Activated gamma-delta T cell treated with anti-CD3 and anti-CD28 coated beads, Interleukin-2, amount 50 U/mL, for 16 hours (primary cell): ENCODE measurements around the gene MEOX1.

Experiments used
- DNase-seq: peaks from one replicate; pipeline ENCODE4 v3.0.0-alpha.2; 2020; ENCODE audit warnings: low read depth

The MEOX1 gene

GRCh38 chr17:43655693-43656255, 5.9 kb downstream of the MEOX1 start:
- DNase-seq = no peak

- DNase-seq = no peak
Measured at GRCh38 chr17:43652124-43652480, 9.6 kb downstream of the MEOX1 start.

GRCh38 chr17:43650471-43650870, 11.3 kb downstream of the MEOX1 start:
- no peak for DNase-seq

DNA sequence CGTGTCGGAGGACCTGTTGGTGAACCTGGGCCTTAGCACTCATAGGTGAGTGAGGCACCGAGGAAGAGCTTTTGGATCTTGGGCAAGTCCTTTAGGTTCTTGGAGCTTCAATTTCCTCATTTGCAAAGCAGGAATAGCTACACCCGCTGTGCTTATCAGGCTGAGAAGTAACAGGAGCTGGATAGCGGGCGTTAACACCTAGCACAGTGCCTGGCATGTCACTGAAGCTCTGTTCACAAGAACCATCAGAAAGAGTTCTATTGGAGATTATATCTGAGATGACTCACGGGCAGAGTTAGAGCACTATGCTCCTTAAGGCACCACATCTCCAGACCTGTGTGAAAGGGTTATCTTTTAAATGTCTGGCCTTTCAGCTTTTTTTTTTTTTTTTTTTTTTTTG, 12.8 kb downstream of the MEOX1 start:
- no peak for DNase-seq

GRCh38 chr17:43645765-43646481, 15.8 kb downstream of the MEOX1 start:
- no peak for DNase-seq

DNA sequence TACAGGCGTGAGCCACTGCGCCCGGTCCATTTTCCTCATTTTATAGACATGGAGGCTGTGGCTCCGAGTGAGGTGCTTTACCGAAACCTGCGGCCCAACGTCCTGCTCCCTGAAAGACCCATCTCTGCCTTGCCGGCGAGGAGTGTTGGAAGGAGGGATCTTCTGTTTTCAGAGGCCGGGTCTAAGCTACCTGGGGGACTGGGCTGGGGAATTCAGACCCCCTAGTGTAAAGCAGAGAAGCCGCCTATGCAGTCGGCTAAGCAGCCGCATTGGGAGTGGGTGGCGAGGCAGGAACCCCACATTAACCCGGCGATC, 16.3 kb downstream of the MEOX1 start:
- no peak for DNase-seq

DNA sequence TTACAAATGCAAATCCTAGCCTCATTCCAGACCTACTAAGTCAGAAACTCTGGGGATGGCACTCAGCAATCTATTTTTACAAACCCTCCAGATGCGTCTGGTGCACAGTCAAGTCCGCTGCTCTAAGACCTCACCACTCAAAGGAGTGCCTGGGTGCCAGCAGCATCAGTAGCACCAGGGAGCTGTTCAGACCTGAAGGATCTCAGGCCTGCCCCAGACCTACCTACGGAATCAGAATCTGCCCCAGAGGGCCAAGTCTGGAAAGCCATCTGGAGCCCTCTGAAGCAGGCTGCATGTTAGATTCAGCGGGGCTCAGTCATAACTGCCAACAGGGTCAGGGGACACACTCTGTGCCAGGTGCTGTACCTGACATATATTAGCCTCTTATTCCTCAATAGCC, 17.6 kb downstream of the MEOX1 start:
- DNase-seq = no peak

- DNase-seq = no peak
Measured at GRCh38 chr17:43641416-43641815, 20.3 kb downstream of the MEOX1 start.

DNA sequence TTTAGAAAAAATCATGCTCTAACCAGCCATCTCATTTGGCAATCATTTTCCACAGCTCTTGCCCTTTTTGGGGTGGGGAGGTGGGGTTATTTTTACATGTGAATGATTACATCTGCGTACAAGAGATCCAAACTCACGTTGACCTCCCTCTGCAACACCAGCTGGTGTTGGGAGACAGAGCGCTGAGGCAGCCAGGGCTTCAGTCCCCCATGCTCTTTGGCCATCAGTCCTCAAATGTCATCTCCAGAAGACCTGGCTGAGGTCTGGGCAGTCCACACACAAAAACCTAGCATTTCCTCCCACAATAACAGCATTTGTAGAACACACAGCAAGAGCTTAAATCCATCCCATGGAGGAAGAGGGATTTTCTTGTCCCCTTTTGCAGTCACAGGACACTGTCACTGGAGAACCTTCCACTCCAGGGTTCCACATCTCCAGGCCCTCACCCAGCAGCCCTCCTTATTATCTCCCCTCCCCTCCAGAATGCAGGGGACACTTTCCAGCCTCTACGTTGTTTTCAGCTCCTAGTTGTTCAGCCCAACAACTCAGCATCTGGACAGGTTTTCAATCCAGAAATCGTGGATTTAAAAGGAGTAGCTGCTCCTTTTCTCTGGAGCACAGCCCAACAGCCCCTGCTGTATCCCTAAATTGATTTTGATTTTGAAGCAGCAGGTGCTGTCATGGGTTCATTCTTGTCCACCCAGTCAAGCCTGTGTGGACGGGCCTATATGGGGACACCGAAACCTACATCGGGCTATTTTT, 21.1 kb downstream of the MEOX1 start:
- DNase-seq = no peak

GRCh38 chr17:43637563-43638323, 24.0 kb downstream of the MEOX1 start:
- no peak for DNase-seq

DNA sequence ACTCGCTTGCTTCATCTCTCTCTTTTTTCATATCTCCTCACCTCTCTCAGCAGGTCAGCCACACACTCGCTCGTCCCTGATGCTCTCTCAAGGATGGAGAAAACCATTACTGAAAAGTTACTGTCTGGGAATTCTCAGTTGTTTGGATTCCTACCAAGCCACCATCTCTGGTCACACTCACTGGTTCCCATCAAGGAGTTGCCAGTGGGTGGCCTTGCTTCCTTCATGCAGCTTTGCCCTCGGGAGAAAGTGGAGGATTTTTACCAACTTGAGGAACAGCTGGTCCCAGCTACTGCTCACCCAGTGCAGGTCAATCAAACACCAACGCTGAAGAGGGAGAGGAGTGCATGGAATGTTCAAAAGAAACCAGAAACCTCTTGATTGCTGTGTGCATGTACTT, 25.3 kb downstream of the MEOX1 start:
- DNase-seq = no peak

- DNase-seq = no peak
Measured at GRCh38 chr17:43634591-43635125, 27.1 kb downstream of the MEOX1 start.

DNA sequence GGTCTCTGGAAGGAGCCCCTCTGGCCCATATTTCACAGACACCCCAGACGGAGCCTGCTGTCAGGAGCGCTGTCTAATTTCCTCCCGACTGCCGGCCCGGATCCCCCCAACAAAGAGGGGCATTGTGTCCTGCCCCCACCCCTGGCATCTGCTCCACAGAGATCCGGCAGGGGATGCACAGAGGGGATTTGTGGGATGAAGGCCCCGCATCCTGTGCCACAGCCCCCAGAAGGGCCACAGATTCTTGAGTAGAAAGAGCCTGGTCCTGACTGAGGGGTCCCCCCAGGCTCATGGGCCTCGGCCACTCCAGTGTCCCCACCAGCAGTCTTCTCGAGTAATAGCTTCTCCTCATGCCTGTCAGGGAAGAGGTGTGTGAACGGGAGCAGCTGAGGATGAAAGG, 29.5 kb downstream of the MEOX1 start:
- DNase-seq = no peak

DNA sequence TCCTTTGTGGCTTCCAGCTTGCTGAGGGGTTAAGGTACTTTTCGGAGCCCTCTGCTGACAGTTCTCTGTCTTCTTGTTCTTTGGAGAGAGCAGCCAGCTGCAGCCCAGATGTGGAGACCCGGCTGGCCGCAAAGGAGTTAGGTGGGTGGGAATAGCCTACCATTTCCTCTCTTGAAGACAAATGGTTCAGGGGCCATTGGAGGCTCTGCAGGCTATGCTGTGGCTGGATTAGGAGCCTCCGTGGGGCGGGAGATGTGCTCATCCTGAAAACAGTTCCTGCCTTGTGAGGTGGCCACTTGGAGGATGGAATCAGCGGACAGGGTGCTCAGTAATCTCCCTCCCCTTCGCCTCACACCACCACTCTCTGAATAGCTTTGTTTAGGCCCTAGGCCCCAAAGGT, 30.3 kb downstream of the MEOX1 start:
- DNase-seq = no peak

DNA sequence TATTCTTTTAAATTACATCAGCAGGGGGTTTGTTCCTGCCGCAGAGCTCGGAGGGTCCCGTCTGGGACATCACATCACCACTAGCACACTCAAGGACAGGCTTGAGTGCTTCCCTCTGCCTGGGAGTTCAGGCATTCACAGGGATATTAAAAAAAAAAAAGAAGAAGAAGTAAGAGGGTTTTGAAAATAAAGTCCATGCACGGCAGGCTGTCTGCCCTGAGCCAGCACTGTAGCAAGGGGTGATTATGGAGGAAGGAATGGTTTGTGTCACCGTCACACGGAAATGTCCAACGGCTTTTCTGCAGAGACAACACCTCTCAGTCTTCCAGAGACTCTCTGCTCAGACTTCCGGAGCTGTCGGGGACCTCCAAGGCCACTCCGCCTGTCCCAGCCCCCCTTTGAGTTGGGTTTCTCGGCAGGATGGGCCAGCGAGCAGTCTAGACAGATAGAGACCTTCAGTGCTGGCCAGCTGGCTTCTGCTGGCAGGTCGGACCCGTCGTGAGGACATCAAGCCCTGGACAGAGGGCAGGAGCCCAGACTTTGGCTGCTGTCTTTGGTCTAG, 33.6 kb downstream of the MEOX1 start:
- DNase-seq = no peak

- no peak for DNase-seq
Measured at GRCh38 chr17:43627653-43628052, 34.1 kb downstream of the MEOX1 start.

GRCh38 chr17:43626023-43626422, 35.7 kb downstream of the MEOX1 start:
- DNase-seq = no peak

GRCh38 chr17:43625606-43626005, 36.1 kb downstream of the MEOX1 start:
- no peak for DNase-seq

DNA sequence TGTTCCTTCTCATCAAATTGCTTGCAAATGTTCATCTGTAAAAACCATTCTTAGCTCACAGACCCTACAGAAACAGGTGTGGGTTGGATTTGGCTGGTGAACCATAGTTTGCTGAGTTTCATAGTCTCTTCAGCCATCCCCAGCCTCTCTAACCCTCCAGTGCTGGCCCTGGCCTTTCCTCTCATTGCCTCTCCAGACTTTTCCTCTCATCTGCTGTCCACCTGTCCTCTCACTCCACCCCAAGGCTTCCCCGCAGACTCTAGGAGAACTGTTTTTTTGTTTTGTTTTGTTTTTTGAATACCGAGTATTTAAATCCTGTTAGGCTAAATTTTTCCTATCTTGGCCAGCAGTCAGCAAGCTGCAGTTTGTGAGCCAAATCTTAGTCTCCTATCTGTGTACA, 41.1 kb downstream of the MEOX1 start:
- DNase-seq = no peak

DNA sequence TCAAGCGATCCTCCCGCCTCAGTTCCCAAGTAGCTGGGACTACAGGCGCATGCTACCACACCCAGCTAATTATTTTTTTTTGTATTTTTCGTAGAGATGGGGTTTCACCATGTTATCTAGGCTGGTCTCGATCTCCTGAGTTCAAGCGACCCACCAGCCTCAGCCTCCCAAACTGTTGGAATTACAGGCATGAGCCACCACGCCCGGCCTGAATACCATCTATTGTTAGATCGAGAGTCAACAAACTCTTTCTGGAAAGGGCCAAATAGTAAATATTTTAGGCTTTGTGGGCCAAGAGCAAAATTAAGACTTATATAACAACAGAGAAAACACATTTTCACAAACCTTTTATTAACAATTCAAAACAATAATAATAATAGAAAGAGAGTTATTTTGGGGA, 41.6 kb downstream of the MEOX1 start:
- no peak for DNase-seq

DNA sequence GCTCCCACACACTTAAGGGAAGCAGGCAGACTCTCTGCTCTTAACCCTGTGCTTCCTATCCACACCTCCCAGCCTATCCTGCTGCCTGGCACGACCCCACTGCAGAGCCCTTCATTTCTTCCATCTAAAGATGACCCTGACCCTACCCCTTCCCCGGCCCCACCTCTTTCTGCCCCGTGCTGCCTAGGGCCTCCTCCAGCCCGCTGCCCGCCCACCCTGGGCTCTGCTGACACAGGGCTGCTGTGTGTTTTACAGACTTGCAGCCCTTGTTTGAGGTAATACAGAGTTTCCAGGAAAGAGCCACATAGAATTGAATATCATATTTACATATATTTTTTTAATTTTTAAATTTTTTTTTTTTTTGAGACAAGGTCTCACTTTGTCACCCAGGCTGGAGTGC, 42.0 kb downstream of the MEOX1 start:
- DNase-seq = no peak

- DNase-seq = no peak
Measured at GRCh38 chr17:43618276-43618675, 43.4 kb downstream of the MEOX1 start.
